ENCODE results near the gene SLITRK3.

SLITRK3 gene

GRCh38 chr3:165195640-165196576 lies at the start of gene SLITRK3:
SLITRK3 (minus strand) TSS chr3:165196384; CDS start chr3:165190830, 5,554 bp downstream.
- in situ Hi-C loops (cut with MboI; ENCODE audit: low pct_unique_long_range_greater_than_20kb, low sequenced_read_pairs, unreplicated experiment): no loop called here
- DNase-seq (ENCODE audit: low spot score): peak; percentile 15
- TF ChIP-seq CTCF (IDR thresholded peaks at IDR 0.05; ENCODE audit: extremely low read depth, insufficient read depth, missing control alignments): no peak

DNA sequence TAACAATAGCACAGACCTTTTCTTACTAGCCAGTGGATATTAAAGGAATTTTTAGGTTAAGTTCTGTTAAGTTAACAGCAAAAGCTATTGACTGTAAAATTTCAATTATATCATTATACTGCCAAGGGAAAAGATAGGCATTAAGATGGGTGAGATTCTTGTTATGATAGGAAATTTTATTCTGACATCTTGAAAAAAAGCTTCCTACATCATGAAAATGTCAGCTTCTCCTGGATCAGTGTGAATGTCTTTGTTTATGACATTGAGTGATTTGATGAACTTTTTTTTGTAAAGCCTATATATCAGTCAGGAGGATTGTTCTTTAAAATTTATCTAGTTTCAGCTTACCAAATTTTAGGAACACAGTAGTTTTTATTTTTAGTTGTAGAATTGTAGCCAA lies 47.4 kb upstream of the SLITRK3 start:
- no peak for TF ChIP-seq CTCF (IDR thresholded peaks at IDR 0.05; ENCODE audit: extremely low read depth, insufficient read depth, missing control alignments)
- in situ Hi-C loops (cut with MboI; ENCODE audit: low pct_unique_long_range_greater_than_20kb, low sequenced_read_pairs, unreplicated experiment): no loop called here
- DNase-seq (ENCODE audit: low spot score): no peak

DNA sequence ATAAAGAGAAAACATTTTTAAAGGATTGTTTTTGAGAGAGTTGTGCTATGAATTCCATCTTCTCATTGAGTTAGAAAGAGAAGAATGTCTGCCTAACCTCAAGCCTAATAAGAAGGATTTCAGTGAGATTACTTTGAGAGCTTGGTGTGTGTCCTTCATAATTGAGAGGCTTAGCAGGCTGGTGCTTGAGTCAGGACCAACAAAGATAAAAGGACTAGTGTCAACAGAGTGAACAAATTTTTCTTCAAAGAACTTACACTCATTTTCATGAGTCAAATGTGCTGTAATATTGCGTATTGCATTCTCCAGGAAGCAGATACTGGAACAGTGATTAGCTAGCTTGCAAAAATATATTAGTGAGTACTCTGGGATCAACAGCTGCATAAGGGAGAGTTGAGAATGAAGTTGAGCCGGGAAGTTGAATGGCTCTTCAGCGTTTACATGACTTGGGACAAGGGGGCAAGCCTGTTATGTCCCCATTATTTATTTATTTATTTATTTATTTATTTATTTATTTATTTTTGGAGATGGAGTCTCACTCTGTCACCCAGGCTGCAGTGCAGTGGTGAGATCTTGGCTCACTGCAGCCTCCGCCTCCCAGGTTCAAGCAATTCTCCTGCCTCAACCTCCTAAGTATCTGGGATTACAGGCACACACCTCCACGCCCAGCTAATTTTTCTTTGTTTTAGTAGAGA lies 37.5 kb upstream of the SLITRK3 start:
- no peak for DNase-seq (ENCODE audit: low spot score)
- in situ Hi-C loops (cut with MboI; ENCODE audit: low pct_unique_long_range_greater_than_20kb, low sequenced_read_pairs, unreplicated experiment): no loop called here
- no peak for TF ChIP-seq CTCF (IDR thresholded peaks at IDR 0.05; ENCODE audit: extremely low read depth, insufficient read depth, missing control alignments)

DNA sequence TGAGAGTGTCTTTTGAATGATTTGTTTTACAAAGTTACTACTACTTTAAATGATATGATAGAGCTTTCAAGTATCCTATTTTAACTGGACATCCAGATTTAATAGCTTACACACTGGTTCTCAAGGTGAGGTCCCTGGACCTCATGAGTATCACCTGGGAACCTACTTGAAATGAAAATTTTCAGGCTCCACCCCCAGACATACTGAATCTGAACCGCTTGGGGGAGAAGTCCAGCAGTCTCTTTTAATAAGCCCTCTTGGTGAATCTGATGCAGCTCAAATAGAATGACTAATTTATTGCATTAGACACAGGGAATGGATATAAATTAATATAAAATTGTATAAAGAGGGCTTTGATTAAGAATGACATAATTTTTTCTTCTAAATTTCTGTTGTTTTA lies 29.4 kb upstream of the SLITRK3 start:
- no peak for TF ChIP-seq CTCF (IDR thresholded peaks at IDR 0.05; ENCODE audit: extremely low read depth, insufficient read depth, missing control alignments)
- in situ Hi-C loops (cut with MboI; ENCODE audit: low pct_unique_long_range_greater_than_20kb, low sequenced_read_pairs, unreplicated experiment): no loop called here
- DNase-seq (ENCODE audit: low spot score): no peak

- no peak for TF ChIP-seq CTCF (IDR thresholded peaks at IDR 0.05; ENCODE audit: extremely low read depth, insufficient read depth, missing control alignments)
- no peak for DNase-seq (ENCODE audit: low spot score)
- in situ Hi-C loops (cut with MboI; ENCODE audit: low pct_unique_long_range_greater_than_20kb, low sequenced_read_pairs, unreplicated experiment): no loop called here
Measured at GRCh38 chr3:165217739-165218138, 21.6 kb upstream of the SLITRK3 start.

- in situ Hi-C loops (cut with MboI; ENCODE audit: low pct_unique_long_range_greater_than_20kb, low sequenced_read_pairs, unreplicated experiment): no loop called here
- DNase-seq (ENCODE audit: low spot score): no peak
- no peak for TF ChIP-seq CTCF (IDR thresholded peaks at IDR 0.05; ENCODE audit: extremely low read depth, insufficient read depth, missing control alignments)
Measured at GRCh38 chr3:165212580-165212979, 16.4 kb upstream of the SLITRK3 start.

Data from GM13977 (cell line).